ENCODE data around the gene MARK3.
A peak's percentile ranks its signal among the peaks of the same experiment; 100 is the strongest.

Gene MARK3

DNA sequence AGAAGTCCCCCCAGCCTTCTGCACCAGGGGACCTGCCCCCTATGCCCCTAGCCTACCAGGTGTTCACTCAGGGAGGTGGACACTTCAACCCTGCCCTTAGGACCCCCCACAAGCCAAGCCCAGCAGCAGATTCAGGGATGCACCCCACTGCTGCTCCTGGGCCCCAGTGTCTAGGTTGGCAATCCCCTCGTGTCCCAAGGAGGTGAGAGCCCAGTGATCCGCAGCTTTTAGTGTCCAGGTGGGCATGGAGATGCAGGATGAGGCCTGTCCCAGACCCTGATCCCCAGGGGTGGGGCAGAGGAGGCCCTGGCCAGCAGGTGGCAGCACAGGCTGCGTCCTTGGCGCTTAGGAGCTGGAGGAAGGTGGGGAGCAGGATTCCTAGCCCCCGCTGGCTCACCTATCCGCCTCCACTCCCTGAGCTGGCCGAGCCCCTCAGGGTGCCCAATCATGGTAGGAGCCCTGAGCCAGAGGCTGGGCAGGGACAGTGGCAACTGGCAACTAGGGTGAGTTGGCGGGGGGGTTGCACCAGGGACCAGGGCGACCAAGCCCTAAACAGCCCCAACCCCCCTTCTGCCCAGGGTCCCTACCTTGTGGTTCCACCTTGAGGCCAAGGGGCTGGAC is 133.3 kb downstream of the MARK3 start:
- H3K36me3 ChIP-seq, result peaks cover 36% of the 10 kb centered on the region
- peak overlapping the region; percentile 54 for H3K27ac ChIP-seq
- H3K4me3 ChIP-seq (ENCODE audit: low read depth, low read length), result no peak overlapping the region
- peak; percentile 85 for DNase-seq
- H3K27me3 ChIP-seq (ENCODE audit: insufficient read depth, low read depth, severe bottlenecking), result no peaks in the 10 kb centered on the region
- H3K9me3 ChIP-seq (ENCODE audit: severe bottlenecking), result no peaks in the 10 kb centered on the region
- TF ChIP-seq CTCF (IDR thresholded peaks at IDR 0.05; ENCODE audit: low read depth, low read length), result peak; percentile 98

DNA sequence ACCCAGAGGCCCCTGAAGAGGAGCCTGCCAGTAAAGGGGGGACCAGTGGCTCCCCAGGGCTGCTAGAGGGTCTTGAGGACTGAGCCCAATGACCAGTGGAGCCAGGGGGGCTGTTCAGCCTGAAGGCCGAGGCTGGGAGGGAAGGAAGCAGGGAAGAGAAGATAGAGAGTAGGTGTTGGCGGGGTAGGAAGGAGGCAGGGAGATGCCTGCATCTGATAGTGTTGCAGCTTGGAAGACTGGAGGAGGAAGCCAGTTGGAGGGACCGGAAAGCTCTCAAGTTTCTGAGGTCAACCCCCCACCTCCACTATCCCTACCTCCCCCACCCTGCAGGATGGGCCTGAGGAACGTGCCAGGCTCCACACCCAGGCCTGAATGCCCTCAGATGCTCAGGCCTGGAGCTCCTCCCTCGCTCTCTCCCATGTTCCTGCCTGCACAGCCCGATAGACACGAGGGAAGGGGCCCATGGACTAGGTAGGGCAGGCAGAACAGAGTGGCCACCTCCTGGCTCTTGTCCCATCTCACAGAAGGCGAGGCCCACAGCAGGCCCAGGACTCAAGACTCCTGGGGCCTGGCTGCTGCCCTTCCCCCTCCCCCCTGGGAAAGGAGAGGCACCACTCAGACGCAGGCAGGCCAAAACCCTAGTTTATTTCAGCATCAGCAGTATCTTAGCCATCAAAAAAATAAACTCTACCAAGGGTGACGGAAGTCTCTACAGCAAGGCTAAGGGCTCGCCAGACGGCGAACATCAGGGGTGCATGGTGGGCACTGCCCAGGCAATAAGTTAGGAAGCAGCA is 134.0 kb downstream of the MARK3 start:
- Histone ChIP-seq H3K4me3 (ENCODE audit: low read depth, low read length) (no peak overlapping the region), H3K27me3 (ENCODE audit: insufficient read depth, low read depth, severe bottlenecking) (no peaks in the 10 kb centered on the region), H3K36me3 (peaks cover 36% of the 10 kb centered on the region), H3K9me3 (ENCODE audit: severe bottlenecking) (no peaks in the 10 kb centered on the region), H3K27ac (peak overlapping the region; percentile 74)
- no peak for DNase-seq
- no peak for TF ChIP-seq CTCF (IDR thresholded peaks at IDR 0.05; ENCODE audit: low read depth, low read length)

- Histone ChIP-seq H3K36me3 (peaks cover 36% of the 10 kb centered on the region), H3K9me3 (ENCODE audit: severe bottlenecking) (no peaks in the 10 kb centered on the region), H3K27me3 (ENCODE audit: insufficient read depth, low read depth, severe bottlenecking) (no peaks in the 10 kb centered on the region), H3K4me3 (ENCODE audit: low read depth, low read length) (no peak overlapping the region; the same call in 1 of the 2 replicates), H3K27ac (peak overlapping the region; percentile 74)
- no peak for DNase-seq
- TF ChIP-seq CTCF (IDR thresholded peaks at IDR 0.05; ENCODE audit: low read depth, low read length), result no peak
Measured at GRCh38 chr14:103519837-103520212, 134.6 kb downstream of the MARK3 start.

DNA sequence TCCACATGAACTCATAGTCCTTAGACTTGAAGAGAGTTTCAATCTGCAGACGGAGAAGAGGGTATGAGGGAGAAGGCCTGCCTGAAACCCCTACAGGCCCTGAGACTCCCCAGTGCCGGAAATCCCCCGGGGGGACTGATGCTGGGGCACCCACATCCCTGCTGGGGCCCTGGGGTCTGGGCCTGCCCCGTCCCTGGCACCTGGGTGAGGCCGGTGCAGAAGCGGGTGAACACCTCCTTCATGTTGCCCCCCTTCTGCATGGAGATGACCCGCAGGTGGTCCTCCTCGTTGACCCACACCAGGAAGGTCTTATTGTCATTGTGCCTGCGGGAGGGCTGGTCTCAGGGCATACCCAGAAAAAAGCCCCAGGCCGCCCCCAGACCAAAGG is 135.0 kb downstream of the MARK3 start:
- TF ChIP-seq CTCF (IDR thresholded peaks at IDR 0.05; ENCODE audit: low read depth, low read length), result no peak
- H3K27ac ChIP-seq, result peak overlapping the region; percentile 74
- peaks cover 36% of the 10 kb centered on the region for H3K36me3 ChIP-seq
- no peak for DNase-seq
- no peaks in the 10 kb centered on the region for H3K9me3 ChIP-seq (ENCODE audit: severe bottlenecking)
- no peaks in the 10 kb centered on the region for H3K27me3 ChIP-seq (ENCODE audit: insufficient read depth, low read depth, severe bottlenecking)
- peak overlapping the region; percentile 87 for H3K4me3 ChIP-seq (ENCODE audit: low read depth, low read length)

GRCh38 chr14:103520657-103521437 is 135.6 kb downstream of the MARK3 start:
- peak; percentile 79 for TF ChIP-seq CTCF (IDR thresholded peaks at IDR 0.05; ENCODE audit: low read depth, low read length)
- Histone ChIP-seq H3K36me3 (peaks cover 36% of the 10 kb centered on the region), H3K27ac (peak overlapping the region; percentile 74), H3K9me3 (ENCODE audit: severe bottlenecking) (no peaks in the 10 kb centered on the region), H3K27me3 (ENCODE audit: insufficient read depth, low read depth, severe bottlenecking) (no peaks in the 10 kb centered on the region), H3K4me3 (ENCODE audit: low read depth, low read length) (peak overlapping the region; percentile 87)
- DNase-seq, result peak; percentile 86
